ENCODE data around the gene TBC1D25. TPM values are rescaled to one million over a fixed set of nuclear protein-coding genes. Genes with fewer than 3 reads are reported as not detected.

Gene TBC1D25
- total and polyA plus RNA-seq, 2 experiments from 2014 or later, result 1.9 to 4.5 TPM

GRCh38 chrX:48558271-48558670 lies 18.8 kb downstream of the TBC1D25 start:
- H3K36me3 ChIP-seq (ENCODE audit: insufficient read depth), result no peaks in the 10 kb centered on the region
- no peaks in the 10 kb centered on the region for H3F3A ChIP-seq (replicated peaks; ENCODE audit: low read depth)
- Mint-ChIP-seq H3K4me1 (peaks cover 3% of the 10 kb centered on the region; the same call in 1 of the 3 replicates), H3K9me3 (no peaks in the 10 kb centered on the region), H3K27me3 (ENCODE audit: insufficient read depth, low read depth, poor library complexity) (no peaks in the 10 kb centered on the region), H3K36me3 (ENCODE audit: low read depth) (peaks cover 12% of the 10 kb centered on the region; the same call in 2 of the 3 replicates), H3K4me3 (no peak overlapping the region), H3K27ac (no peak overlapping the region)
- no peaks in the 10 kb centered on the region for H3K9me2 ChIP-seq (ENCODE audit: insufficient read depth)
- no peak for ATAC-seq
- H3K79me2 ChIP-seq (replicated peaks; ENCODE audit: insufficient read depth), result no peaks in the 10 kb centered on the region
- no peak overlapping the region for H3K4me2 ChIP-seq
- no peak overlapping the region for H3K27ac ChIP-seq (ENCODE audit: low read depth)
- DNase-seq (ENCODE audit: low spot score), result no peak
- no peak overlapping the region for H3K4me3 ChIP-seq
- TF ChIP-seq JUNB (IDR thresholded peaks at IDR 0.05; ENCODE audit: unreplicated experiment) (no peak), POLR2AphosphoS5 (IDR thresholded peaks at IDR 0.05; ENCODE audit: low read depth) (no peak), EZH2phosphoT487 (IDR thresholded peaks at IDR 0.05; ENCODE audit: unreplicated experiment) (no peak), REST (IDR thresholded peaks at IDR 0.05; ENCODE audit: unreplicated experiment) (no peak), ZNF462 (CRISPR knock-in tag; IDR thresholded peaks at IDR 0.05) (no peak), CTCF (conservative IDR thresholded peaks at IDR 0.05; ENCODE audit: low read depth in 2 of 2) (no peak), CREB1 (CRISPR knock-in tag; IDR thresholded peaks at IDR 0.05; ENCODE audit: low read depth) (no peak), ZNF114 (CRISPR knock-in tag; IDR thresholded peaks at IDR 0.05) (no peak), ZNF331 (CRISPR knock-in tag; IDR thresholded peaks at IDR 0.05; ENCODE audit: low read depth) (no peak), NANOG (IDR thresholded peaks at IDR 0.05; ENCODE audit: borderline replicate concordance) (no peak), EZH2 (IDR thresholded peaks at IDR 0.05; ENCODE audit: low read depth, unreplicated experiment) (no peak), STAT1 (IDR thresholded peaks at IDR 0.05; ENCODE audit: unreplicated experiment) (no peak)
- TF ChIP-seq, protein P1, sequence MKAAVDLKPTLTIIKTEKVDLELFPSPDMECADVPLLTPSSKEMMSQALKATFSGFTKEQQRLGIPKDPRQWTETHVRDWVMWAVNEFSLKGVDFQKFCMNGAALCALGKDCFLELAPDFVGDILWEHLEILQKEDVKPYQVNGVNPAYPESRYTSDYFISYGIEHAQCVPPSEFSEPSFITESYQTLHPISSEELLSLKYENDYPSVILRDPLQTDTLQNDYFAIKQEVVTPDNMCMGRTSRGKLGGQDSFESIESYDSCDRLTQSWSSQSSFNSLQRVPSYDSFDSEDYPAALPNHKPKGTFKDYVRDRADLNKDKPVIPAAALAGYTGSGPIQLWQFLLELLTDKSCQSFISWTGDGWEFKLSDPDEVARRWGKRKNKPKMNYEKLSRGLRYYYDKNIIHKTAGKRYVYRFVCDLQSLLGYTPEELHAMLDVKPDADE (IDR thresholded peaks at IDR 0.05), result no peak
- H4K20me1 ChIP-seq (replicated peaks; ENCODE audit: insufficient read depth), result no peaks in the 10 kb centered on the region
- H3K4me1 ChIP-seq (ENCODE audit: insufficient read depth), result no peaks in the 10 kb centered on the region
- H2AFZ ChIP-seq, result no peak overlapping the region
- no peaks in the 10 kb centered on the region for H3K27me3 ChIP-seq (ENCODE audit: insufficient read depth)

All from GM23338 (cell line).